HG03097 (cell line): ENCODE data around the gene UVRAG.

Experiments used
- ATAC-seq: cut with Tn5 transposase; IDR thresholded peaks from one replicate; pipeline ENCODE4 v1.9.1; 2021; ENCODE audit not compliant: unreplicated experiment, low FRiP score

UVRAG gene

GRCh38 chr11:75783416-75784084 is 31.5 kb upstream of the UVRAG start:
- ATAC-seq = no peak

- ATAC-seq = no peak
Observed at GRCh38 chr11:75784085-75784478, 30.9 kb upstream of the UVRAG start.

- ATAC-seq = no peak
Observed at GRCh38 chr11:75784506-75784905, 30.5 kb upstream of the UVRAG start.

DNA sequence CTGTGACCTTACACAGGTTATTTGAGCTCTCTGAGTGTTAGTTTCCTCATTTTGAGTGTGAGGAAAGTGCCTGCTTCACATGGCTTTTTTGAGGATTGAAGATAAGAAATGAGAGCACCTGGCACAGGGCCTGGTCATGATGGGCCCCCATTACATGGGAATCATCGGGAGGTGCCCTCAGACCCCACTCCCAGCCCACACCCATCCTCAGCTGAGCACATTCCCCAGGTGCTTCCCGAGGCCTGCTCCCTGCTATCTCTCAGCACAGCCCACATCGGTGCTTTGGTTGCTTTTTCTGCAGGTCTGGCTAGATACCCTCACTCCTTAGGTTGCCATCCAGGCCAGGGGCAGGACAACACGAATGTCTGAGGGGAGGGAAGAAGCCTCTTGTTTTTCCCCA is 29.8 kb upstream of the UVRAG start:
- no peak for ATAC-seq

DNA sequence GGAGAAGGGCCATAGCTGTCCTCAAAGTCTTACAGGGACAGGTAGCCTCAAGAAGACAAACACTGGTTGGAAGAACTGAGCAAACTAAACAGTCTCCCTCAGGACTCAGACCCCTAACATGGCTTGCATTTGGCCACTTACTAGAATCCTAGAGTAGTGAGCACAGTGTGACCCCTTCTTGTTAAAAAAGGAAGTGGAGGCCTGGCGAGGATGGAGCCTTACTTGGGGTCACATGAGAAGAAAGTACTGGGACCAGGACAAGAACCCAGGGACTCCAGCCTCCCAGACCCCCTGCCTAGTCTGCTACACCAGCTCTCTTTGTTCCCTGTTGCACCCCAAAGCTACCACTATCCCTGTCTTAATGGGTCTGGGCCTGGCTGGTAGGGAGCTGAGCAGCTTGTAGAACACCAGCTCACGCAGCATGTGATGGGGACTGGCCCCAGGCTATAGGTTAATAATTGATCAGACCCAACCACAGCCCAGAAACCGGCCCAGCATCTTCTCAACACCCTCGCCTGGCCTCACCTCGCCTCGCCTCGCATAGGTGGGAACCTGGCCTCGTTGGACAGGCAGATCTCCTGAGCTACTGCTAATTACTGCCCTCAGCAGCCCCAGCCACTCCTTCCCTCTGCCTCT is 28.8 kb upstream of the UVRAG start:
- ATAC-seq = no peak

DNA sequence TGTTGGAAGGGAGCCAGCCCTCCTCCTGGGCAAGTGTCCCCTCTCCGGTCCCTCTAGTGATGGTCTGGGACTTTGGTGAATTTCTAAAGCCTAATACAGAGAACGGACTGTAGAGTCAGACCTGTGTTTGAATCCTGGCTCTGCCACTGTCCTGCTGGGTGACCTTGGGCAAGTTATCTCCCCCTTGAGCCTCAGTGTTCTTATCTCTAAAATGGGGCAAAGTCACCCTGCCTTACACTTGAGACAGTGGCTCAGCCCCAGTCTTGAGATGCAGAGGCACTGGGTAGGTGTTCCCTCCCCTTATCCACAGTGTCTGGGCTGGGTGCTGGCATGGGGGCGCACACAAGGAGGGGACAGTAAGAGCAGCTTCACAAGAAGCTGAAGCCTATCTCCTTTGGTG is 25.5 kb upstream of the UVRAG start:
- no peak for ATAC-seq

GRCh38 chr11:75790986-75791385 is 24.0 kb upstream of the UVRAG start:
- no peak for ATAC-seq

DNA sequence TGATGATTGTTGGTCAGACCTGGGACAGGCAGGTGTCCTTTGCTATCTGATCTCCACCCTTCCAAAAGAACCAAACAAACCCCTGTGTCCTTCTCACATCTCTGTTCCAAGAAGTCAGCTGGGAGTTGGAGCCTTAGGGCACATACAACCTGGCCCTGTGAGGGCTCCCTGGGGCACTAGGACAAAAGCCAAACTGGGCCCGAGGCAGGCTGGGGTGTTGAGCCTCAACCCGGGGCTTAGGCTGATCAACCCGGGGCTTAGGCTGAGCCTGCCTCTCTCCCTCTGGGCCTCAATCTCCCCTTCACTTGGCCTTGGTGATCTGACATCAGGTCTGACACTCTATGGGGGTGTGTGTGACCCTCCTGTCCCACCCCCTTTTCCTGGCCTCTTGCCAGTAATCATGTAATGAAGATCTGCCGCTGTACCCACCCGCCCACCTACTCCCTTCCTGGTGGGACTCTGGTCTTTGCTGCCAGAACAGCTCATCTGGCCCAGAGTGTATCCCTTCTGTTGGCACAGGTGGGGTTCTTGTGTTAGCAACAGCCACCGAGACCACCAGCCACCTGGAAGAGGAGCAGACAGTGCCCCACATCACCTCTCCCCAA is 22.8 kb upstream of the UVRAG start:
- no peak for ATAC-seq

DNA sequence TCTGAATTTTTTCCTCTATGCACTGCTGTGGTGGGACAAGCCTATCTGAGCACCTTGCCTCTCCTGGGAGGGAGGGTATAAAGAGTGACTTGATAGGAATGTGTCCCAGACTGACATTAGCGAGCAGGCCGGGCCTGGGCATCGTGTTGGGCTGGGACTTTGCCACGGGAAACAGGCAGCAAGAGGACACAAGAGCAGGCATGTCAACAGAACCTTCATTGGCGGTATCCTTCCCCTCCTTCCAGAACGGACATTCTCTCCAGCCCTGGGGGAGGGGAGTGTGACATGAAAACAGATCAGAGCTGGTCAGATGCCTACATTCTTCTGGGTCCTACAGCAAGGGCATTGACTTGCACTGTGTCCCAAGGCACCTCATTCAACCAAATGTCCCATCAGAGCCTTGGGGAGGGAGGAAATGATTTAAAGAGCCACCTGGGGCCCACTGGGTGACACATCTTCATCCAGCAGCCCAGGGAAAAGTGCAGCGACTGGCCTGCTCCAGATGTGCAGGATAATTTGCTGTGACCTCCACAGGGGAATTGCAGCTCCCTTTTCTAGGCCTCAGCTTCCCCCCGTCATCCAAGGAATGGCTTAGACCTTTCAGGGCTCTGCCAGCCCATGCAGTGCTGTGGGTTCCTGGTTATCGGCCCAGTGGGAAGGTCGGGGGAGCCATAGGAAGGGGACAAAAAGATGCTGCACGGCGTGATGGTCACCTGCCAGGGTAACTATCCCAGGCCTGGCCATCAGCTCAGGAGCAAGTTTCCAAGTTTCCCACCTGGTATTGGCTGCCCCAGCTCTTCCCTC is 21.8 kb upstream of the UVRAG start:
- no peak for ATAC-seq

- no peak for ATAC-seq
Observed at GRCh38 chr11:75793966-75794365, 21.0 kb upstream of the UVRAG start.

GRCh38 chr11:75795276-75796090 is 19.5 kb upstream of the UVRAG start:
- ATAC-seq = no peak

- no peak for ATAC-seq
Observed at GRCh38 chr11:75796091-75796435, 18.9 kb upstream of the UVRAG start.

GRCh38 chr11:75797116-75797515 is 17.9 kb upstream of the UVRAG start:
- no peak for ATAC-seq

DNA sequence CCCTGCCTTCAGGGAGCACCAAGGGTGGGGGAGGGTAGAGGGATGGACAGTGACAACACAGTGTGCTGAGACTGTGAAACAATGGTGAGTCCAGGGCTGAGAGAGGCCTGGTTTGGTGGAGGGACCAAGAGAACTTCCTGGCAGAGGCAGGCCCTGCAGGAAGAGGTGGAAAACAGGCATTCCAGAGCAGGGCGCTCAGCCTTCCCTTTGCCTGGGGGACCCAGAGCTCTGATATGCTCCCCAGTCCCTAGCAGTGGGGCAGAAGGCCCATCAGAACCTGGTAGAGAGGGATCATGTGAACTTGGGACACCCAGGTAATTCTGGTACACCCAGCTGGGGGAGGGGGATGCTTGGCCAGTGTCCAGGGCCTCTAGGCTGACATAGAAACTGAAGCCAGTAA is 17.2 kb upstream of the UVRAG start:
- no peak for ATAC-seq

DNA sequence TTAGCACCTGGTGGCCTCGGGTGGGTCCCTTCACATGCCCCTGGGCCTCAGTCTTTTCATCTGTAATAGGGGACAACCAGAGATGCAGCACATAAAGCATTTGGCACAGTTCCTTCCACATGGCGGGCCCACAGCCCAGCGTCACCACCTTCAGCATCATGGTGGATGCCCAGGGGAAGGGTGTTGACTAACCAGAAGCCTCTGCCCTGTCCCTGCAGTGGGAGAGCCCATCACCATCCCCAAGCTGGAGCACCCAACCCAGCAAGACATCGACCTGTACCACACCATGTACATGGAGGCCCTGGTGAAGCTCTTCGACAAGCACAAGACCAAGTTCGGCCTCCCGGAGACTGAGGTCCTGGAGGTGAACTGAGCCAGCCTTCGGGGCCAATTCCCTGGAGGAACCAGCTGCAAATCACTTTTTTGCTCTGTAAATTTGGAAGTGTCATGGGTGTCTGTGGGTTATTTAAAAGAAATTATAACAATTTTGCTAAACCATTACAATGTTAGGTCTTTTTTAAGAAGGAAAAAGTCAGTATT is 14.8 kb upstream of the UVRAG start:
- no peak for ATAC-seq

DNA sequence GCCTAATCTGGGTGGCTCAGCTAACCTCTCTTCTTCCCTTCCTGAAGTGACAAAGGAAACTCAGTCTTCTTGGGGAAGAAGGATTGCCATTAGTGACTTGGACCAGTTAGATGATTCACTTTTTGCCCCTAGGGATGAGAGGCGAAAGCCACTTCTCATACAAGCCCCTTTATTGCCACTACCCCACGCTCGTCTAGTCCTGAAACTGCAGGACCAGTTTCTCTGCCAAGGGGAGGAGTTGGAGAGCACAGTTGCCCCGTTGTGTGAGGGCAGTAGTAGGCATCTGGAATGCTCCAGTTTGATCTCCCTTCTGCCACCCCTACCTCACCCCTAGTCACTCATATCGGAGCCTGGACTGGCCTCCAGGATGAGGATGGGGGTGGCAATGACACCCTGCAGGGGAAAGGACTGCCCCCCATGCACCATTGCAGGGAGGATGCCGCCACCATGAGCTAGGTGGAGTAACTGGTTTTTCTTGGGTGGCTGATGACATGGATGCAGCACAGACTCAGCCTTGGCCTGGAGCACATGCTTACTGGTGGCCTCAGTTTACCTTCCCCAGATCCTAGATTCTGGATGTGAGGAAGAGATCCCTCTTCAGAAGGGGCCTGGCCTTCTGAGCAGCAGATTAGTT is 14.2 kb upstream of the UVRAG start:
- no peak for ATAC-seq

GRCh38 chr11:75801362-75802020 is 13.5 kb upstream of the UVRAG start:
- ATAC-seq = no peak

- ATAC-seq = no peak
Observed at GRCh38 chr11:75802021-75802912, 12.7 kb upstream of the UVRAG start.
